IPS-18a (cell line): ENCODE data around the gene NUDT11.

ENCODE experiments used
- H3K27ac ChIP-seq: one replicate; pipeline ENCODE4 v1.5.1; 2013; ENCODE audit warnings: low read length
- H3K27me3 ChIP-seq: one replicate; pipeline ENCODE4 v1.6.1; 2013; ENCODE audit warnings: mild to moderate bottlenecking, low read length; ENCODE audit not compliant: control insufficient read depth, insufficient read depth
- H3K36me3 ChIP-seq: one replicate; pipeline ENCODE4 v1.6.1; 2013; ENCODE audit warnings: low read depth, low read length; ENCODE audit not compliant: control insufficient read depth
- H3K4me1 ChIP-seq: one replicate; pipeline ENCODE4 v1.6.1; 2013; ENCODE audit warnings: low read depth, low read length; ENCODE audit not compliant: control insufficient read depth
- H3K4me3 ChIP-seq: one replicate; pipeline ENCODE4 v1.5.1; 2013; ENCODE audit warnings: low read length
- H3K9ac ChIP-seq: one replicate; pipeline ENCODE4 v1.6.1; 2013; ENCODE audit warnings: mild to moderate bottlenecking, low read length, moderate library complexity
- H3K9me3 ChIP-seq: one replicate; pipeline ENCODE4 v1.6.1; 2013; ENCODE audit warnings: low read depth, low read length; ENCODE audit not compliant: control insufficient read depth

NUDT11 gene

DNA sequence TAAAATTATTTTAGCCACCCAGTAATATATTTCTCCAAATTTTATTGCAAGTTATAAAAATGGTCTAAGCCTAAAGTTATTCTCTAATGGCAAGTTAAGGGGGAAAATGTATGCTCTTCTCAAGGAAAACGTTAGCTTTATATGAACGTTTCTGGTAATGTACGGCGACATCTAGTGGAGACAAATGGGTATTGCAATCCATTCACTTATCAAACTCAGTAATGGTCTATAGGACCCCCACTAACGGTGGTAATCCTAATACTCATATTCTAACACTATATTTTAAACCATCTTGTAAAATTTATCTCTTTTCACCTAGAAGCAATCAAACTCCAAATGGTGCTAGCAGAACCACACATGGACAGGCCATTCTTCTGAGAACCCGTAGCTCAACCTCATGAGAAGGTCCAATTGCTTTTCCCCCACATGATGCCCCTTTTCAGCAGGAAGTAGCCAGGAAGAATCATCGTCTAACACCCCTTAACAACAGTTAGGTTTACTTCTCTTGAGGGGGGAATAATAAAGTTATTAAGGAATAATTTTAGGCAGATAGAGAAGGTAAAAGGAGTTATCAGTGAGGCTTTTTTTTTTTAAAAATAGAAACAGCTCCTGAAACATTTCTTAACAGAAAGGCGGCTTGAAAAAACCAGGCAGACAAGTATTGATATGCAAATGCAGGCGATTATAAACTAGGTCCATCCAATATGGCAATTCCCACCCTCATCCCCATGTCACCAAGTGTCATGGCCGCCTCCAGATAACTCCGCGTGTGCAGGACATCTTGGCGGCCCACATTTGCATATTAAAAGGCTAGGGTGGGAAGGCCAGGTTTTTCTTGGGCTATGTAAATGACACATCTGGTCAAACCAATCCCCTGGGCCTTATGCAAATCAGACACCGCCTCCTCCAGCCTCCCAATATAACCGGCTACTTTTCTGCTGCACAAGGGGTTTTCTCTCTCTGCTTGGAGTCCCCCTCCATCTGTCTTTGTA is 35.0 kb downstream of the NUDT11 start:
- no peaks in the 10 kb centered on the region for H3K36me3 ChIP-seq
- H3K9me3 ChIP-seq: peaks cover 6% of the 10 kb centered on the region
- no peak overlapping the region for H3K9ac ChIP-seq
- no peaks in the 10 kb centered on the region for H3K4me1 ChIP-seq
- H3K27ac ChIP-seq: no peak overlapping the region
- no peaks in the 10 kb centered on the region for H3K27me3 ChIP-seq
- no peak overlapping the region for H3K4me3 ChIP-seq

DNA sequence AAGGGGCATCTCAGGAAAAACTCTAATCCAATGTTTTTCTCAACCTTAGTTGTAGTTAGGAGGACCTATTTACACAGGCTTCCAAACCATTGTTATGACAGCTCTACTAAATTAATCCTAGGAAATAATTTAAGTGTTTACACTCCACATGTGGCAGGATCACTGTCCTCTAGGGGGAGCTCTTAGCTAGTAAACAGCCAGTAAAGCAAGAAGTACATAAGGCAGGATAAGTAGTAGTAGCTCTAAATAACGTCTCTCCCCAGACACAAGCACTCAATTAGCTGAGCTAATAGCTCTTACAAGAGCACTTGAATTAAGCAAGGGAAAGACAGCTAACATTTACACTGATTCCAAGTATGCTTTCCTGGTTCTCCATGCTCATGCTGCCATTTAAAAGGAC is 37.3 kb downstream of the NUDT11 start:
- no peak overlapping the region for H3K27ac ChIP-seq
- no peaks in the 10 kb centered on the region for H3K36me3 ChIP-seq
- no peaks in the 10 kb centered on the region for H3K27me3 ChIP-seq
- H3K4me3 ChIP-seq: no peak overlapping the region
- H3K4me1 ChIP-seq: no peaks in the 10 kb centered on the region
- H3K9ac ChIP-seq: no peak overlapping the region
- H3K9me3 ChIP-seq: no peaks in the 10 kb centered on the region

GRCh38 chrX:51456814-51457213 is 39.6 kb downstream of the NUDT11 start:
- no peaks in the 10 kb centered on the region for H3K27me3 ChIP-seq
- no peaks in the 10 kb centered on the region for H3K9me3 ChIP-seq
- no peaks in the 10 kb centered on the region for H3K36me3 ChIP-seq
- no peak overlapping the region for H3K9ac ChIP-seq
- no peak overlapping the region for H3K27ac ChIP-seq
- no peaks in the 10 kb centered on the region for H3K4me1 ChIP-seq
- peak overlapping the region; percentile 44 for H3K4me3 ChIP-seq

DNA sequence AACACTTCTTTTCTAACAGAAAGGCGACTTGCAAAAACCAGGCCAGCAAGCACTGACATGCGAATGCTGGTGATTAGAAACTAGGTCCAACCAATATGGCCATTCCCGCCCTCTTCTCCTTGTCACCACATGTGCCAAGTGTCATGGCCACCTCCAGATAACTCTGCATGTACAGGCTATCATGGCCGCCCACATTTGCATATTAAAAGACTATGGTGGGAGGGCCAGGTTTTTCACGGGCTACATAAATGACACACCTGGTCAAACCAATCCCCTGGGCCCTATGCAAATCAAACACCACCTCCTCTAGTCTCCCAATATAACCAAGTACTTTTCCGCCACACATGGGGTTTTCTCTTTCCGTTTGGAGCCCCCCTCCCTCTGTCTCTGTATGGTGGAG is 40.1 kb downstream of the NUDT11 start:
- Histone ChIP-seq H3K36me3 (no peaks in the 10 kb centered on the region), H3K27me3 (no peaks in the 10 kb centered on the region), H3K9me3 (no peaks in the 10 kb centered on the region), H3K4me1 (no peaks in the 10 kb centered on the region), H3K4me3 (peak overlapping the region; percentile 44), H3K9ac (no peak overlapping the region), H3K27ac (no peak overlapping the region)

- Histone ChIP-seq H3K4me3 (peak overlapping the region; percentile 29), H3K9me3 (peaks cover 15% of the 10 kb centered on the region), H3K27ac (no peak overlapping the region), H3K4me1 (peaks cover 10% of the 10 kb centered on the region), H3K27me3 (no peaks in the 10 kb centered on the region), H3K36me3 (no peaks in the 10 kb centered on the region), H3K9ac (no peak overlapping the region)
Observed at GRCh38 chrX:51440365-51440764, 56.0 kb downstream of the NUDT11 start.
